MM.1S (cell line): ENCODE results near the gene LOC128125822.

Experiments
- DNase-seq: peaks from one replicate; pipeline ENCODE4 v3.0.0-alpha.2; 2015
- H2AFZ ChIP-seq: fragments of 300-600 bp; sonication (generic); 2 replicates; pipeline ENCODE4 v1.6.0; 2016; ENCODE audit warnings: antibody characterized with exemption, low read length
- H3F3A ChIP-seq: fragments of 300-600 bp; sonication (generic); 2 replicates; pipeline ENCODE4 v1.6.1; 2016; ENCODE audit warnings: mild to moderate bottlenecking, antibody characterized with exemption, low read length, moderate library complexity, mixed read lengths; ENCODE audit not compliant: insufficient read depth
- H3K27ac ChIP-seq: fragments of 300-600 bp; sonication (generic); 2 replicates; pipeline ENCODE4 v1.5.1; 2016; ENCODE audit warnings: mild to moderate bottlenecking, low read length
- H3K27me3 ChIP-seq: fragments of 300-600 bp; sonication (generic); replicated peaks from 2 replicates; pipeline ENCODE4 v1.6.0; 2016; ENCODE audit warnings: low read length; ENCODE audit not compliant: insufficient read depth
- H3K36me3 ChIP-seq: fragments of 300-600 bp; sonication (generic); replicated peaks from 2 replicates; pipeline ENCODE4 v1.6.1; 2016; ENCODE audit warnings: mild to moderate bottlenecking, low read length, mixed read lengths; ENCODE audit not compliant: insufficient read depth
- H3K4me1 ChIP-seq: fragments of 300-600 bp; sonication (generic); 2 replicates; pipeline ENCODE4 v1.6.1; 2016; ENCODE audit warnings: low read length, mixed read lengths
- H3K4me2 ChIP-seq: fragments of 300-600 bp; sonication (generic); 2 replicates; pipeline ENCODE4 v1.6.0; 2016; ENCODE audit warnings: low read depth, low read length
- H3K4me3 ChIP-seq: fragments of 300-600 bp; sonication (generic); 2 replicates; pipeline ENCODE4 v1.5.1; 2016; ENCODE audit warnings: low read length, mixed read lengths
- H3K79me2 ChIP-seq: fragments of 300-600 bp; sonication (generic); 2 replicates; pipeline ENCODE4 v1.6.1; 2016; ENCODE audit warnings: mixed run types, low read length, mixed read lengths
- H3K9ac ChIP-seq: fragments of 300-600 bp; sonication (generic); 2 replicates; pipeline ENCODE4 v1.6.1; 2016; ENCODE audit warnings: low read length, mixed read lengths
- H3K9me2 ChIP-seq: fragments of 300-600 bp; sonication (generic); replicated peaks from 2 replicates; pipeline ENCODE4 v1.6.1; 2016; ENCODE audit warnings: mild to moderate bottlenecking, low read length, mixed read lengths; ENCODE audit not compliant: insufficient read depth
- H3K9me3 ChIP-seq: fragments of 300-600 bp; sonication (generic); replicated peaks from 2 replicates; pipeline ENCODE4 v1.6.1; 2016; ENCODE audit warnings: mild to moderate bottlenecking, low read length, mixed read lengths; ENCODE audit not compliant: insufficient read depth
- H4K20me1 ChIP-seq: fragments of 300-600 bp; sonication (generic); 2 replicates; pipeline ENCODE4 v1.6.1; 2016; ENCODE audit warnings: mild to moderate bottlenecking, low read length, moderate library complexity, mixed read lengths; ENCODE audit not compliant: insufficient read depth
- EZH2 ChIP-seq: fragments of 300-600 bp; sonication (generic); optimal IDR thresholded peaks from 2 replicates; pipeline ENCODE3; 2017; ENCODE audit warnings: low read depth, mild to moderate bottlenecking, antibody characterized with exemption, low read length, mixed read lengths
- EZH2phosphoT487 ChIP-seq: fragments of 300-600 bp; sonication (generic); IDR thresholded peaks from 2 replicates; pipeline ENCODE4 v1.6.1; 2018; ENCODE audit warnings: antibody characterized with exemption, low read length
- TF ChIP-seq, protein P1 (sequence below): fragments of 300-600 bp; sonication (generic); IDR thresholded peaks from 2 replicates; pipeline ENCODE4 v1.5.1; 2016; ENCODE audit warnings: antibody characterized with exemption, low read length, mixed read lengths

LOC128125822 gene

DNA sequence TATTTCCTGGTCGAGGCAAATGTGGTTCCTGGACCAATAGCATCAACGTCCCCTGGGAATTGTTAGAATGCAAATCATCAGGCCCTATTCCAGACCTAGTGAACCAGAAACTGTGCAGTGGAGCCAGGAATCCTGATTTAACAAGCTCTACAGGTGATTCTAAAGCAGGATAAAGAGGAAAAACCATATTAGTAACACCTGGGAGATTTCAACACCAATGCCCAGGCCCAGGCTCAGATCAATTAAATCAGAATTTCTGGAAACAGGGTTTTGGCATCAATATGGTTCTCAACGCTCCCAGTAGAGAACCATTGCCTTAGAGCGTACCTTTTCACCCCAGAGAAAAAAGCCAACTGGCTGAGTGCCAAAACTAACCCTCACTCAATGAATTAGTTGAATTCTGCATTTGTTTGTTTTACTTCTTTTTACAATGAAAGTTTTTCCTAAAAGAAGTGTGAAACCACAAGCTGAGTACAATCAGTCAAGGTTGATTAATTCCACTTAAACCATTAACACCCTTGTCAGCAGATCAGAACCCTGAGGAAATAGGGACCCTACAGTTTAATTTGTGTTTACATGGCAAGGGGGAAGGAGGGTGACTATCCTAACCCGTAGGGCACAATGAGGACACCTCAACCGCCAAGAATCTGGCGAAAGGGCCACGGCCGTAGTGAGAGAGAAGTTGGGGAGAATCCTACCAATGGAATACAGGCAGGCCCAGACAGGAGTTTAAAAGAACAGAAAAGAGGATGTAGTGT, 34.9 kb upstream of the LOC128125822 start:
- Histone ChIP-seq H4K20me1 (no peaks in the 10 kb centered on the region), H3K36me3 (no peaks in the 10 kb centered on the region), H3K4me3 (no peak overlapping the region), H3K79me2 (no peaks in the 10 kb centered on the region), H3K9me3 (no peaks in the 10 kb centered on the region), H3K27ac (no peak overlapping the region), H3F3A (no peaks in the 10 kb centered on the region), H3K4me1 (no peaks in the 10 kb centered on the region), H3K4me2 (no peak overlapping the region), H3K27me3 (no peaks in the 10 kb centered on the region), H3K9ac (no peak overlapping the region), H2AFZ (no peak overlapping the region), H3K9me2 (no peaks in the 10 kb centered on the region)
- TF ChIP-seq EZH2 (no peak), EZH2phosphoT487 (no peak)
- TF ChIP-seq, protein P1, sequence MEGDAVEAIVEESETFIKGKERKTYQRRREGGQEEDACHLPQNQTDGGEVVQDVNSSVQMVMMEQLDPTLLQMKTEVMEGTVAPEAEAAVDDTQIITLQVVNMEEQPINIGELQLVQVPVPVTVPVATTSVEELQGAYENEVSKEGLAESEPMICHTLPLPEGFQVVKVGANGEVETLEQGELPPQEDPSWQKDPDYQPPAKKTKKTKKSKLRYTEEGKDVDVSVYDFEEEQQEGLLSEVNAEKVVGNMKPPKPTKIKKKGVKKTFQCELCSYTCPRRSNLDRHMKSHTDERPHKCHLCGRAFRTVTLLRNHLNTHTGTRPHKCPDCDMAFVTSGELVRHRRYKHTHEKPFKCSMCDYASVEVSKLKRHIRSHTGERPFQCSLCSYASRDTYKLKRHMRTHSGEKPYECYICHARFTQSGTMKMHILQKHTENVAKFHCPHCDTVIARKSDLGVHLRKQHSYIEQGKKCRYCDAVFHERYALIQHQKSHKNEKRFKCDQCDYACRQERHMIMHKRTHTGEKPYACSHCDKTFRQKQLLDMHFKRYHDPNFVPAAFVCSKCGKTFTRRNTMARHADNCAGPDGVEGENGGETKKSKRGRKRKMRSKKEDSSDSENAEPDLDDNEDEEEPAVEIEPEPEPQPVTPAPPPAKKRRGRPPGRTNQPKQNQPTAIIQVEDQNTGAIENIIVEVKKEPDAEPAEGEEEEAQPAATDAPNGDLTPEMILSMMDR = no peak
- DNase-seq = no peak

DNA sequence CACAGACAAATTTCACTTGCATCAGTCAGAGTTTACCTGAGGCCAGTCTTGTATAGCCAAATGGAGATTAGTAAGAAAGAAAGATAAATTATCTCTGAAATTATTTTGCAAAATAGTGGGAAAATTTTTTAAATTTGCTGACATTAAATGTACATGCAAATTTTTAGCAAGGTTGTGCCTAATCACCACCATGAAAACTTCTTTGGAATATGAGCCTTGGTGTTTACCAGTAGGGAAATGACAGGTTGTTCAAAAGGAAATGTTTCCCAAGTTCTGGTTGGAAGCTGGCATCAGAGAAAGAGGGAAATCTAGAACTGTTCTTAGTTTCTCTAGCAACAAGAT, 34.4 kb upstream of the LOC128125822 start:
- H3K9me2 ChIP-seq = no peaks in the 10 kb centered on the region
- no peak overlapping the region for H3K4me3 ChIP-seq
- no peak overlapping the region for H3K9ac ChIP-seq
- no peaks in the 10 kb centered on the region for H4K20me1 ChIP-seq
- H2AFZ ChIP-seq = no peak overlapping the region
- no peaks in the 10 kb centered on the region for H3K79me2 ChIP-seq
- H3F3A ChIP-seq = no peaks in the 10 kb centered on the region
- H3K36me3 ChIP-seq = no peaks in the 10 kb centered on the region
- no peak overlapping the region for H3K4me2 ChIP-seq
- H3K27me3 ChIP-seq = no peaks in the 10 kb centered on the region
- TF ChIP-seq EZH2 (no peak), EZH2phosphoT487 (no peak)
- TF ChIP-seq, protein P1 = no peak
- no peak overlapping the region for H3K27ac ChIP-seq
- H3K4me1 ChIP-seq = no peaks in the 10 kb centered on the region
- DNase-seq = no peak
- no peaks in the 10 kb centered on the region for H3K9me3 ChIP-seq

DNA sequence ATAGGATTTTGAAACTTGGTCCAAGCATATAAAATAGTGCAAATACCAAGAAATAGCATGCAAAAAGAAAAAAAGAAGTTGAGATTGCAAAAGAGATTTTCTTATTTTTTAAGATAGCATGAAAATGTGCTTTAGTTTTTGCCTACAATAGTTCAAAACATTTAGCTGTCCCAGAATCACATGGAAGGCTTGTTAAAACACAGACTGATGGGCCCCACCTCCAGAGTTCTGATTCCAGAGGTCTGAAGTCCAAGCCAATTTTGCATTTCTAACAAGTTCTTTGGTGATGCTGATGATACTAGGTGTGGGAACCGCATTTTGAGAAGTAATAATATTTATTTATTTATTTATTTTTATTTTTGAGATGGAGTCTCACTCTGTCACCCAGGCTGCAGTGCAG, 33.7 kb upstream of the LOC128125822 start:
- H2AFZ ChIP-seq = no peak overlapping the region
- DNase-seq = no peak
- H4K20me1 ChIP-seq = no peaks in the 10 kb centered on the region
- H3K36me3 ChIP-seq = no peaks in the 10 kb centered on the region
- H3K27me3 ChIP-seq = no peaks in the 10 kb centered on the region
- no peak overlapping the region for H3K4me3 ChIP-seq
- H3K27ac ChIP-seq = no peak overlapping the region
- H3K79me2 ChIP-seq = no peaks in the 10 kb centered on the region
- TF ChIP-seq, protein P1 = no peak
- no peak for TF ChIP-seq EZH2phosphoT487
- TF ChIP-seq EZH2 = no peak
- H3K4me1 ChIP-seq = no peaks in the 10 kb centered on the region
- no peaks in the 10 kb centered on the region for H3K9me3 ChIP-seq
- no peaks in the 10 kb centered on the region for H3K9me2 ChIP-seq
- no peak overlapping the region for H3K9ac ChIP-seq
- H3F3A ChIP-seq = no peaks in the 10 kb centered on the region
- no peak overlapping the region for H3K4me2 ChIP-seq
